IPS-18c (cell line): Measurements from ENCODE around the gene CDC6.

Experiments used
- H3K4me3 ChIP-seq: 2 replicates; pipeline ENCODE4 v1.7.0; 2013; ENCODE audit warnings: low read depth, mild to moderate bottlenecking, low read length, moderate library complexity; ENCODE audit not compliant: insufficient read depth
- H3K9me3 ChIP-seq: one replicate; pipeline ENCODE4 v1.6.1; 2013; ENCODE audit warnings: mild to moderate bottlenecking, low read length, moderate library complexity; ENCODE audit not compliant: control insufficient read depth, insufficient read depth

CDC6 gene

DNA sequence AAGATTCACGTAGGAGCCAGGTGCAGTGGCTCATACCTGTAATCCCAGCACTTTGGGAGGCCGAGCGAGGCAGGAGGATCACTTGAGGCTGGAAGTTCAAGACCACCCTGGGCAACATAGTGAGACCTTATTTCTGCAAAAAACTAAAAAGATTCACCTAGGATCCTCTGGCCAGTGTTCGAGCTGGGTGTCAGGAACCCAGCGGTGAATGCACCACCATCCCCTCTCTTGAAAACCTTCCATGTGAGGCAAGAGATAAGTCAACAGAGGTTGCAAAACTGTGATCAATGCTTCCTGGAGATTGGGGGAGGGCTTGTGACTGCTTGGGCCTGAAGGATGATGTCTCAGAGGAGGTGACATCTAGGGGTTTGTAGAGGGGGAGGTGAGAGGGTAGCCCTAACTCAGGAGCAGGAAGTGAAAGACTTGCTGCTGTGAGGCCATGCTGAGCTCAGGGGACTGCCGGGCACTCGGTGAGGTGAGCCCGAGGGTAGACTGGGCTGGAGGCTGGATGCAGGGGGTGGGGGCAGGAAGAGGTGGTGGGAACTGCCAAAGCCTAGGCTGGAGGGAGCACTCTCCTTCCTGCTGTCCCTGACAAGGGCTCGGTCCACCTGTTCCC is 65.2 kb downstream of the CDC6 start:
- H3K4me3 ChIP-seq = no peak overlapping the region
- H3K9me3 ChIP-seq = no peaks in the 10 kb centered on the region
